Omental fat pad (tissue), 4 donors: Measurements from ENCODE around the gene BET1L. TPM values are rescaled to one million over a fixed set of nuclear protein-coding genes. Genes with fewer than 3 reads are reported as not detected.

Experiments used
- ATAC-seq: fragments of 150-250 bp; one replicate; pipeline ENCODE4 v1.9.1; 2016; ENCODE audit warnings: mild to moderate bottlenecking, moderate library complexity; ENCODE audit not compliant: low FRiP score
- DNase-seq: peaks from one replicate; pipeline ENCODE4 v3.0.0-alpha.2; 2019; ENCODE audit warnings: low spot score
- CTCF ChIP-seq, 3 donors: fragments of 450-650 bp; IDR thresholded peaks; one replicate each; pipeline ENCODE4 v1.5.1; 2016 to 2017; ENCODE audit warnings: antibody characterized with exemption in 3 of 3, mild to moderate bottlenecking in 3 of 3, moderate library complexity in 2 of 3
- total RNA-seq, 4 donors: library from RNA; depleted of rRNA; stranded (reverse); fragments of >200 nt; gene quantifications; one replicate each; pipeline ENCODE4 v1.1.0, GENCODE V29; 2016

The BET1L gene
- total RNA-seq: 10 to 100 TPM; 18.4 to 29.1 (median 26.8) TPM

- peak; percentile 81 for DNase-seq
- ATAC-seq: peak; percentile 91
These were observed at the start of gene BET1L, which contains the start of gene RIC8A for GRCh38 chr11:207208-207862. Gene BET1L, minus strand, starts transcription at chr11:207399. Its CDS starts 78 bp downstream, at chr11:207321. Gene RIC8A, plus strand, starts transcription at chr11:207708. Its CDS starts 1,147 bp downstream, at chr11:208855.

GRCh38 chr11:255816-256215, 48.6 kb upstream of the BET1L start:
- no peak for ATAC-seq
- no peak for TF ChIP-seq CTCF (IDR thresholded peaks at IDR 0.05)
- no peak for DNase-seq

More at GRCh38 chr11:207208-207862, at the start of gene BET1L, which contains the start of gene RIC8A:
- no peak for TF ChIP-seq CTCF (IDR thresholded peaks at IDR 0.05)

- no peak for TF ChIP-seq CTCF (IDR thresholded peaks at IDR 0.05)
- DNase-seq (no peak), ATAC-seq (no peak)
These were observed 48.0 kb upstream of the BET1L start for GRCh38 chr11:255176-255575.

GRCh38 chr11:253886-254270, 46.7 kb upstream of the BET1L start:
- TF ChIP-seq CTCF (IDR thresholded peaks at IDR 0.05): no peak
- no peak for ATAC-seq
- no peak for DNase-seq

- TF ChIP-seq CTCF (IDR thresholded peaks at IDR 0.05): no peak
- ATAC-seq: no peak
- no peak for DNase-seq
These were observed 46.1 kb upstream of the BET1L start for GRCh38 chr11:253160-253885.

- DNase-seq: no peak
- no peak for ATAC-seq
- no peak for TF ChIP-seq CTCF (IDR thresholded peaks at IDR 0.05)
These were observed 45.5 kb upstream of the BET1L start for GRCh38 chr11:252666-253065.
